Activated CD8-positive, alpha-beta memory T cell treated with anti-CD3 and anti-CD28 coated beads, Interleukin-2, amount 50 U/mL, for 24 hours (primary cell): ENCODE measurements around the gene OLR1.

Source experiments
- DNase-seq: peaks from one replicate; pipeline ENCODE4 v3.0.0-alpha.2; 2020; ENCODE audit errors: extremely low read depth

OLR1 gene

GRCh38 chr12:10153271-10154144, 18.4 kb downstream of the OLR1 start:
- DNase-seq: peak; percentile 27

- DNase-seq: no peak
Measured at GRCh38 chr12:10151621-10152020, 20.3 kb downstream of the OLR1 start.

GRCh38 chr12:10147714-10148403, 24.1 kb downstream of the OLR1 start:
- no peak for DNase-seq

GRCh38 chr12:10142976-10143589, 28.8 kb downstream of the OLR1 start:
- no peak for DNase-seq

GRCh38 chr12:10140001-10140400, 31.9 kb downstream of the OLR1 start:
- no peak for DNase-seq

GRCh38 chr12:10136637-10137205, 35.2 kb downstream of the OLR1 start:
- no peak for DNase-seq

- DNase-seq: no peak
Measured at GRCh38 chr12:10135126-10135525, 36.8 kb downstream of the OLR1 start.

- DNase-seq: no peak
Measured at GRCh38 chr12:10132850-10133370, 39.0 kb downstream of the OLR1 start.

- no peak for DNase-seq
Measured at GRCh38 chr12:10131111-10131690, 40.7 kb downstream of the OLR1 start.

GRCh38 chr12:10130042-10130441, 41.9 kb downstream of the OLR1 start, which contains the start of gene CLEC7A:
Gene CLEC7A, minus strand, starts transcription at chr12:10130199. Its CDS starts 117 bp downstream, at chr12:10130082.
- DNase-seq: no peak

GRCh38 chr12:10128687-10129086, 43.2 kb downstream of the OLR1 start:
- no peak for DNase-seq

GRCh38 chr12:10126413-10126812, 45.5 kb downstream of the OLR1 start:
- DNase-seq: no peak

- no peak for DNase-seq
Measured at GRCh38 chr12:10122689-10123088, 49.2 kb downstream of the OLR1 start.

GRCh38 chr12:10121278-10121677, 50.7 kb downstream of the OLR1 start:
- DNase-seq: no peak

GRCh38 chr12:10119066-10119465, 52.9 kb downstream of the OLR1 start:
- DNase-seq: no peak

GRCh38 chr12:10115890-10116289, 56.0 kb downstream of the OLR1 start:
- DNase-seq: no peak

- DNase-seq: no peak
Measured at GRCh38 chr12:10115311-10115710, 56.6 kb downstream of the OLR1 start.

GRCh38 chr12:10113920-10114319, 58.0 kb downstream of the OLR1 start:
- no peak for DNase-seq

- no peak for DNase-seq
Measured at GRCh38 chr12:10113075-10113474, 58.9 kb downstream of the OLR1 start.

- DNase-seq: no peak
Measured at GRCh38 chr12:10111451-10111850, 60.5 kb downstream of the OLR1 start.

GRCh38 chr12:10110256-10110844, 61.6 kb downstream of the OLR1 start:
- DNase-seq: no peak
